MM.1S (cell line): ENCODE data around the gene TMEM143.

Experiments
- CTCF ChIP-seq: fragments of 300-600 bp; sonication (generic); IDR thresholded peaks from 2 replicates; pipeline ENCODE4 v1.5.1; 2016; ENCODE audit warnings: antibody characterized with exemption, low read length, mixed read lengths
- EZH2phosphoT487 ChIP-seq: fragments of 300-600 bp; sonication (generic); IDR thresholded peaks from 2 replicates; pipeline ENCODE4 v1.6.1; 2018; ENCODE audit warnings: antibody characterized with exemption, low read length

GRCh38 chr19:48390188-48391099 lies 26.7 kb upstream of the TMEM143 start:
- peak; percentile 48 for TF ChIP-seq CTCF
- no peak for TF ChIP-seq EZH2phosphoT487
